H1 (cell line): ENCODE measurements around the gene NOXRED1. TPM values are rescaled to one million over a fixed set of nuclear protein-coding genes. Genes with fewer than 3 reads are reported as not detected.

Source experiments
- CTCF ChIA-PET: fragments of 300-600 bp; sonication (Branson Sonifier 250); formaldehyde crosslinking; loops from one replicate; lab custom pipeline; 2021; ENCODE audit not compliant: partially characterized antibody; lab: Charles Lee
- POLR2A ChIA-PET: fragments of 300-600 bp; sonication (Branson Sonifier 250); formaldehyde crosslinking; loops from one replicate; lab custom pipeline; 2021; ENCODE audit warnings: inconsistent platforms; ENCODE audit not compliant: partially characterized antibody; lab: Charles Lee
- DNase-seq, 2 experiments: peaks; one replicate each; pipeline versions ENCODE4 v3.0.0 to v3.0.0-alpha.2; 2010 to 2022; ENCODE audit warnings: low spot score in 2 of 2, low read depth in 1 of 2, mixed read lengths in 1 of 2
- FAIRE-seq: peaks from 2 replicates; lab custom pipeline; 2011; peaks lifted over from hg19 to GRCh38; lab: Jason Lieb, UNC
- H2AFZ ChIP-seq: 2 replicates; pipeline ENCODE4 v1.8.1; 2012; ENCODE audit warnings: low read length, inconsistent platforms
- H2AK5ac ChIP-seq: 2 replicates; pipeline ENCODE4 v1.6.1; 2013; ENCODE audit warnings: low read depth, low read length
- H2BK120ac ChIP-seq: replicated peaks from 2 replicates; pipeline ENCODE3; 2013; ENCODE audit warnings: low read depth, low read length, inconsistent platforms
- H2BK12ac ChIP-seq: 2 replicates; pipeline ENCODE4 v1.6.1; 2013; ENCODE audit warnings: low read depth, low read length
- H2BK15ac ChIP-seq: 2 replicates; pipeline ENCODE4 v1.6.1; 2013; ENCODE audit warnings: low read length
- H2BK20ac ChIP-seq: 2 replicates; pipeline ENCODE4 v1.6.1; 2013; ENCODE audit warnings: low read length
- H2BK5ac ChIP-seq: 2 replicates; pipeline ENCODE4 v1.6.1; 2013; ENCODE audit warnings: low read depth, low read length
- H3K14ac ChIP-seq: 2 replicates; pipeline ENCODE4 v1.6.1; 2013; ENCODE audit warnings: inconsistent platforms; ENCODE audit not compliant: insufficient read length
- H3K18ac ChIP-seq: 2 replicates; pipeline ENCODE4 v1.6.1; 2013; ENCODE audit warnings: low read length; ENCODE audit errors: extremely low read depth
- H3K23ac ChIP-seq: 2 replicates; pipeline ENCODE4 v1.6.1; 2013; ENCODE audit warnings: inconsistent platforms; ENCODE audit not compliant: insufficient read length
- H3K23me2 ChIP-seq: 2 replicates; pipeline ENCODE4 v1.6.1; 2013; ENCODE audit warnings: low read depth, low read length
- H3K27ac ChIP-seq: 2 replicates; pipeline ENCODE4 v1.6.1; 2011; ENCODE audit warnings: low read depth, low read length, inconsistent platforms
- H3K27me3 ChIP-seq, 4 experiments: replicated peaks in 1 of 4; 1 replicate in 1 of 4; 2 replicates in 3 of 4; pipeline versions ENCODE4 v1.6.1 to v1.8.1; 2011 to 2013; ENCODE audit warnings: low read length in 3 of 4, mild to moderate bottlenecking in 3 of 4, inconsistent platforms in 2 of 4, mixed read lengths in 2 of 4, moderate library complexity in 1 of 4; ENCODE audit not compliant: control insufficient read depth in 3 of 4, insufficient read depth in 3 of 4; ENCODE audit errors: extremely low read depth in 1 of 4
- H3K36me3 ChIP-seq, 4 experiments: 2 replicates each; pipeline versions ENCODE4 v1.6.1 to v1.8.1; 2011 to 2013; ENCODE audit warnings: mild to moderate bottlenecking in 4 of 4, low read length in 3 of 4, moderate library complexity in 2 of 4, control low read depth in 1 of 4, inconsistent platforms in 1 of 4; ENCODE audit not compliant: insufficient read depth in 4 of 4, control insufficient read depth in 2 of 4
- H3K4ac ChIP-seq: replicated peaks from 2 replicates; pipeline ENCODE3; 2013; ENCODE audit warnings: low read length, low read depth, mixed read lengths, inconsistent platforms; ENCODE audit not compliant: insufficient read length
- H3K4me1 ChIP-seq, 4 experiments: replicated peaks in 1 of 4; 1 replicate in 1 of 4; 2 replicates in 3 of 4; pipeline versions ENCODE4 v1.6.1 to v1.8.1; 2011 to 2013; ENCODE audit warnings: low read length in 3 of 4, inconsistent platforms in 2 of 4, mixed read lengths in 1 of 4; ENCODE audit not compliant: insufficient read depth in 4 of 4, control insufficient read depth in 3 of 4
- H3K4me2 ChIP-seq, 2 experiments: 2 replicates each; pipeline versions ENCODE4 v1.6.1 to v1.8.1; 2011 to 2013; ENCODE audit warnings: low read depth in 2 of 2, low read length in 2 of 2, control low read depth in 1 of 2, inconsistent platforms in 1 of 2, mild to moderate bottlenecking in 1 of 2; ENCODE audit not compliant: insufficient read depth in 1 of 2
- H3K4me3 ChIP-seq, 4 experiments: fragments of 200-600, 300-600 bp in 1 of 4; sonication (generic), shearing (Covaris generic), sonication (Bioruptor Twin) in 1 of 4; 2 replicates each; pipeline versions ENCODE4 v1.5.1 to v1.8.1; 2011 to 2016; ENCODE audit warnings: low read length in 4 of 4, low read depth in 3 of 4, control low read depth in 2 of 4, inconsistent platforms in 2 of 4, mild to moderate bottlenecking in 2 of 4, mixed read lengths in 1 of 4, moderate library complexity in 1 of 4; ENCODE audit not compliant: insufficient read depth in 2 of 4; ENCODE audit errors: extremely low read depth in 1 of 4
- H3K56ac ChIP-seq: replicated peaks from 2 replicates; pipeline ENCODE3; 2013; ENCODE audit warnings: low read depth, mild to moderate bottlenecking, mixed read lengths, low read length, inconsistent platforms; ENCODE audit not compliant: insufficient read length
- H3K79me1 ChIP-seq: 2 replicates; pipeline ENCODE4 v1.6.1; 2013; ENCODE audit warnings: low read depth, low read length, control low read depth
- H3K79me2 ChIP-seq, 2 experiments: 2 replicates each; pipeline versions ENCODE4 v1.6.1 to v1.8.1; 2012 to 2013; ENCODE audit warnings: low read length in 2 of 2, mild to moderate bottlenecking in 2 of 2, inconsistent platforms in 1 of 2; ENCODE audit not compliant: insufficient read depth in 2 of 2, control insufficient read depth in 1 of 2
- H3K9ac ChIP-seq, 4 experiments: replicated peaks in 1 of 4; 1 replicate in 1 of 4; 2 replicates in 3 of 4; pipeline versions ENCODE4 v1.6.1 to v1.8.1; 2011 to 2013; ENCODE audit warnings: low read depth in 3 of 4, low read length in 3 of 4, control low read depth in 2 of 4, mild to moderate bottlenecking in 2 of 4, moderate library complexity in 2 of 4, inconsistent platforms in 1 of 4; ENCODE audit errors: extremely low read depth in 1 of 4
- H3K9me3 ChIP-seq, 2 experiments: 2 replicates each; pipeline versions ENCODE4 v1.6.1 to v1.8.1; 2012 to 2013; ENCODE audit warnings: mild to moderate bottlenecking in 2 of 2, moderate library complexity in 2 of 2, control low read depth in 1 of 2, inconsistent platforms in 1 of 2, low read depth in 1 of 2, low read length in 1 of 2, mixed read lengths in 1 of 2; ENCODE audit not compliant: insufficient read depth in 2 of 2
- H4K20me1 ChIP-seq, 2 experiments: replicated peaks in 1 of 2; 2 replicates each; pipeline versions ENCODE3 to v1.8.1; 2011 to 2013; ENCODE audit warnings: inconsistent platforms in 2 of 2, low read length in 2 of 2, mild to moderate bottlenecking in 1 of 2; ENCODE audit not compliant: insufficient read depth in 2 of 2, control insufficient read depth in 1 of 2
- H4K5ac ChIP-seq: 2 replicates; pipeline ENCODE4 v1.6.1; 2013; ENCODE audit warnings: low read length, low read depth, mixed read lengths, inconsistent platforms; ENCODE audit not compliant: insufficient read length
- H4K8ac ChIP-seq: 2 replicates; pipeline ENCODE4 v1.8.0; 2013; ENCODE audit warnings: mild to moderate bottlenecking, moderate library complexity, low read length, inconsistent platforms; ENCODE audit not compliant: insufficient read depth; ENCODE audit errors: extremely low read depth
- H4K91ac ChIP-seq: replicated peaks from 2 replicates; pipeline ENCODE3; 2013; ENCODE audit warnings: low read length, mixed read lengths, inconsistent platforms; ENCODE audit not compliant: insufficient read length
- BACH1 ChIP-seq: IDR thresholded peaks from 2 replicates; pipeline ENCODE4 v1.6.1; 2012; ENCODE audit warnings: low read length, improper control_type of control experiment
- BRCA1 ChIP-seq: IDR thresholded peaks from 2 replicates; pipeline ENCODE4 v1.6.1; 2012; ENCODE audit warnings: low read depth, low read length, improper control_type of control experiment
- EGR1 ChIP-seq: IDR thresholded peaks from 2 replicates; pipeline ENCODE4 v1.6.1; 2011; ENCODE audit warnings: low read depth, low read length, borderline replicate concordance
- EZH2 ChIP-seq: fragments of 200-600 bp; sonication (generic); IDR thresholded peaks from 2 replicates; pipeline ENCODE4 v1.7.1; 2012; ENCODE audit warnings: low read depth, mild to moderate bottlenecking, moderate library complexity, low read length, inconsistent platforms; ENCODE audit not compliant: severe bottlenecking
- GABPA ChIP-seq: IDR thresholded peaks from 2 replicates; pipeline ENCODE4 v1.6.1; 2011; ENCODE audit warnings: mild to moderate bottlenecking, low read length, moderate library complexity, borderline replicate concordance; ENCODE audit not compliant: insufficient read depth
- NANOG ChIP-seq: IDR thresholded peaks from 2 replicates; pipeline ENCODE4 v1.6.1; 2011; ENCODE audit warnings: low read length, low read depth, mild to moderate bottlenecking, inconsistent platforms; ENCODE audit not compliant: insufficient read depth, poor library complexity, severe bottlenecking
- POLR2A ChIP-seq, 2 experiments: IDR thresholded peaks; 1 replicate in 1 of 2; 2 replicates in 1 of 2; pipeline ENCODE4 v1.6.1; 2011; ENCODE audit warnings: low read depth in 2 of 2, low read length in 2 of 2, mild to moderate bottlenecking in 2 of 2; ENCODE audit errors: control extremely low read depth in 1 of 2
- POU5F1 ChIP-seq: IDR thresholded peaks from 2 replicates; pipeline ENCODE4 v1.6.1; 2011; ENCODE audit warnings: low read depth, mild to moderate bottlenecking, low read length, moderate library complexity
- RAD21 ChIP-seq, 2 experiments: IDR thresholded peaks in 1 of 2; conservative IDR thresholded peaks in 1 of 2; 2 replicates each; pipeline ENCODE4 v1.6.1; 2011; ENCODE audit warnings: low read depth in 2 of 2, low read length in 2 of 2, improper control_type of control experiment in 1 of 2, inconsistent platforms in 1 of 2, mild to moderate bottlenecking in 1 of 2, moderate library complexity in 1 of 2
- RXRA ChIP-seq: IDR thresholded peaks from 2 replicates; pipeline ENCODE4 v1.6.1; 2011; ENCODE audit warnings: low read depth, mild to moderate bottlenecking, low read length, moderate library complexity; ENCODE audit not compliant: insufficient read depth
- SIX5 ChIP-seq: IDR thresholded peaks from 2 replicates; pipeline ENCODE4 v1.6.1; 2011; ENCODE audit warnings: mild to moderate bottlenecking, low read depth, low read length
- SP2 ChIP-seq: IDR thresholded peaks from 2 replicates; pipeline ENCODE4 v1.6.1; 2012; ENCODE audit warnings: mild to moderate bottlenecking, low read length, inconsistent platforms
- SUZ12 ChIP-seq: fragments of 200-600 bp; sonication (generic); IDR thresholded peaks from 2 replicates; pipeline ENCODE4 v1.6.1; 2012; ENCODE audit warnings: mild to moderate bottlenecking, inconsistent platforms, low read length, moderate library complexity, mixed read lengths
- TCF12 ChIP-seq: IDR thresholded peaks from 2 replicates; pipeline ENCODE4 v1.6.1; 2011; ENCODE audit warnings: low read depth, mild to moderate bottlenecking, low read length
- TEAD4 ChIP-seq: IDR thresholded peaks from 2 replicates; pipeline ENCODE4 v1.6.1; 2012; ENCODE audit warnings: low read depth, low read length, inconsistent platforms, mixed read lengths
- ZNF274 ChIP-seq: IDR thresholded peaks from 2 replicates; pipeline ENCODE4 v1.7.0; 2012; ENCODE audit warnings: low read length, borderline replicate concordance; ENCODE audit errors: extremely low read depth
- WGBS, 2 experiments: shearing (Covaris generic) in 1 of 2; methylation state at CpG; one replicate each; pipeline versions ENCODE4 v1.1.6 to v1.1.7; 2013 to 2015; ENCODE audit warnings: low lambda C conversion rate in 2 of 2, mixed read lengths in 2 of 2, inconsistent platforms in 1 of 2, low coverage in 1 of 2, missing lambda C conversion rate in 1 of 2; ENCODE audit not compliant: insufficient replicate concordance in 2 of 2, insufficient coverage in 1 of 2, insufficient read length in 1 of 2; ENCODE audit errors: extremely low coverage in 1 of 2, missing lambda C conversion rate in 1 of 2; 5-methylcytosine and 5-hydroxymethylcytosine counted together
- polyA plus RNA-seq, 7 experiments: library from polyadenylated mRNA; depleted of rRNA in 3 of 7; stranded (reverse) in 5 of 7; unstranded in 2 of 7; fragments of >200 nt in 5 of 7; fragments of 200-250 nt in 2 of 7; gene quantifications; 1 replicate in 5 of 7; 2 replicates in 1 of 7; 4 replicates in 1 of 7; pipeline versions ENCODE4 v1.2.1 to v1.2.3, GENCODE V29; 2011 to 2013; ENCODE audit warnings: missing spikeins in 2 of 7, mixed read lengths in 2 of 7
- total RNA-seq: library from RNA; stranded (reverse); fragmentation: NEBNext Ultra II Directional; extraction: Animal tissue kit (Norgen Biotek cat#: 25700); gene quantifications from 2 replicates; pipeline ENCODE4 v1.2.1, GENCODE V29; 2021

The NOXRED1 gene
- total and polyA plus RNA-seq, 2 of the 8 experiments (the other 6 are each of a cell fraction or from before 2014, with no cell fraction given), result 0.23 to 0.48 TPM

- no peak overlapping the region for H3K14ac ChIP-seq
- H3K79me1 ChIP-seq, result no peaks in the 10 kb centered on the region; the same call in 1 of the 2 replicates
- no peaks in the 10 kb centered on the region for H3K36me3 ChIP-seq
- H4K91ac ChIP-seq, result no peak overlapping the region
- no peak overlapping the region for H2BK20ac ChIP-seq
- no peak for FAIRE-seq
- no peak overlapping the region for H3K23ac ChIP-seq
- H3K9me3 ChIP-seq, result no peaks in the 10 kb centered on the region
- no peaks in the 10 kb centered on the region for H3K27me3 ChIP-seq
- H2BK15ac ChIP-seq, result no peak overlapping the region
- H3K18ac ChIP-seq, result no peak overlapping the region
- H2AK5ac ChIP-seq, result no peak overlapping the region
- no peaks in the 10 kb centered on the region for H4K20me1 ChIP-seq
- H3K9ac ChIP-seq, result no peak overlapping the region
- ChIA-PET CTCF (interaction anchor here (0.7 to 1.2 kb wide), 2 partner anchors 77 to 1359 kb away, joined by 3 to 4 read pairs; no protein-coding TSS in a partner anchor), POLR2A (no interaction called here)
- no peak overlapping the region for H4K5ac ChIP-seq
- no peak overlapping the region for H3K4me2 ChIP-seq
- no peak overlapping the region for H3K27ac ChIP-seq
- H2BK12ac ChIP-seq, result no peak overlapping the region
- H3K4me3 ChIP-seq, result no peak overlapping the region
- no peak for DNase-seq
- no peak overlapping the region for H2BK120ac ChIP-seq
- no peak overlapping the region for H4K8ac ChIP-seq
- no peak overlapping the region for H3K4ac ChIP-seq
- no peak overlapping the region for H2AFZ ChIP-seq
- no peaks in the 10 kb centered on the region; a peak in 1 of 7 replicates for H3K4me1 ChIP-seq
- H3K23me2 ChIP-seq, result no peaks in the 10 kb centered on the region
- no peaks in the 10 kb centered on the region for H3K79me2 ChIP-seq
- H3K56ac ChIP-seq, result no peak overlapping the region
- WGBS, 2 experiments, result 93% methylated on average over 1 of the region's 1 CpG; no CpG with 5 or more reads in 1 of the 2 experiments
- no peak overlapping the region for H2BK5ac ChIP-seq
- TF ChIP-seq BACH1, result no peak
- no peak for TF ChIP-seq ZNF274
- TF ChIP-seq SIX5, result no peak
- no peak for TF ChIP-seq BRCA1
- TF ChIP-seq POU5F1, result no peak
- TF ChIP-seq TCF12, result no peak
- TF ChIP-seq EZH2, result no peak
- no peak for TF ChIP-seq SUZ12
- no peak for TF ChIP-seq EGR1
- no peak for TF ChIP-seq RXRA
- no peak for TF ChIP-seq GABPA
- no peak for TF ChIP-seq RAD21 (IDR thresholded peaks at IDR 0.05 in 1 of 2, conservative IDR thresholded peaks at IDR 0.05 in 1 of 2; ENCODE audit: low read depth in 2 of 2, low read length in 2 of 2)
- no peak for TF ChIP-seq NANOG
- TF ChIP-seq TEAD4, result no peak
- TF ChIP-seq POLR2A (IDR thresholded peaks at IDR 0.05; ENCODE audit: control extremely low read depth in 1 of 2, low read depth in 2 of 2, low read length in 2 of 2), result no peak
- no peak for TF ChIP-seq SP2
Observed at GRCh38 chr14:77369285-77369684, 54.0 kb downstream of the NOXRED1 start.
